Keratinocyte (primary cell): ENCODE results near the gene SLC12A5. TPM values are rescaled to one million over a fixed set of nuclear protein-coding genes. Genes with fewer than 3 reads are reported as not detected.
"Not testable (repeated sequence)": the region's sequence is repeated elsewhere in the genome, so short reads cannot be mapped to it uniquely, and the experiment has no call there.

Experiments
- DNase-seq: peaks from one replicate; pipeline ENCODE4 v3.0.0-alpha.2; 2011; ENCODE audit warnings: low read depth, missing footprints, low spot score
- FAIRE-seq: peaks from 2 replicates; lab custom pipeline; 2011; peaks lifted over from hg19 to GRCh38; lab: Jason Lieb, UNC
- H2AFZ ChIP-seq: 2 replicates; pipeline ENCODE4 v1.6.0; 2012; ENCODE audit warnings: low read length, control low read depth, inconsistent platforms; ENCODE audit not compliant: control insufficient read depth
- H3K27ac ChIP-seq: 2 replicates; pipeline ENCODE4 v1.5.1; 2011; ENCODE audit warnings: low read length; ENCODE audit not compliant: control insufficient read depth, insufficient read depth
- H3K27me3 ChIP-seq: 3 replicates; pipeline ENCODE4 v1.6.0; 2011; ENCODE audit warnings: low read length; ENCODE audit not compliant: control insufficient read depth, insufficient read depth; ENCODE audit errors: extremely low read depth
- H3K36me3 ChIP-seq, 2 experiments: 2 replicates in 1 of 2; 3 replicates in 1 of 2; pipeline ENCODE4 v1.5.1; 2011; ENCODE audit warnings: low read length in 2 of 2, mild to moderate bottlenecking in 1 of 2; ENCODE audit not compliant: control insufficient read depth in 2 of 2, insufficient read depth in 2 of 2; ENCODE audit errors: extremely low read depth in 1 of 2
- H3K4me1 ChIP-seq: 3 replicates; pipeline ENCODE4 v1.5.1; 2011; ENCODE audit warnings: low read length; ENCODE audit not compliant: control insufficient read depth, insufficient read depth; ENCODE audit errors: extremely low read depth
- H3K4me2 ChIP-seq: 3 replicates; pipeline ENCODE4 v1.6.0; 2011; ENCODE audit warnings: low read depth, low read length; ENCODE audit not compliant: control insufficient read depth, insufficient read depth; ENCODE audit errors: extremely low read depth
- H3K4me3 ChIP-seq, 3 experiments: fragments of 200-600 bp in 1 of 3; sonication (generic) in 1 of 3; 2 replicates in 2 of 3; 3 replicates in 1 of 3; pipeline ENCODE4 v1.5.1; 2011 to 2016; ENCODE audit warnings: low read length in 3 of 3, mild to moderate bottlenecking in 3 of 3, control low read depth in 2 of 3, inconsistent platforms in 1 of 3, low read depth in 1 of 3, mixed read lengths in 1 of 3, mixed run types in 1 of 3, moderate library complexity in 1 of 3; ENCODE audit not compliant: control insufficient read depth in 2 of 3, insufficient read depth in 2 of 3; ENCODE audit errors: extremely low read depth in 1 of 3
- H3K79me2 ChIP-seq: 2 replicates; pipeline ENCODE4 v1.6.0; 2012; ENCODE audit warnings: low read length; ENCODE audit not compliant: control insufficient read depth, insufficient read depth
- H3K9ac ChIP-seq: 3 replicates; pipeline ENCODE4 v1.6.0; 2011; ENCODE audit warnings: low read length; ENCODE audit not compliant: control insufficient read depth, insufficient read depth; ENCODE audit errors: extremely low read depth
- H3K9me1 ChIP-seq: 3 replicates; pipeline ENCODE4 v1.6.0; 2011; ENCODE audit warnings: low read length; ENCODE audit not compliant: control insufficient read depth, insufficient read depth; ENCODE audit errors: extremely low read depth
- H3K9me3 ChIP-seq: 2 replicates; pipeline ENCODE4 v1.5.1; 2012; ENCODE audit warnings: low read depth, low read length; ENCODE audit not compliant: control insufficient read depth
- H4K20me1 ChIP-seq: 3 replicates; pipeline ENCODE4 v1.6.0; 2011; ENCODE audit warnings: low read length; ENCODE audit not compliant: control insufficient read depth, insufficient read depth; ENCODE audit errors: extremely low read depth
- CTCF ChIP-seq, 3 experiments: IDR thresholded peaks in 1 of 3; conservative IDR thresholded peaks in 1 of 3; optimal IDR thresholded peaks in 1 of 3; 2 replicates in 2 of 3; 3 replicates in 1 of 3; pipeline versions ENCODE3 to v1.5.1; 2011; ENCODE audit warnings: low read length in 3 of 3, mild to moderate bottlenecking in 3 of 3, moderate library complexity in 2 of 3, control low read depth in 1 of 3, inconsistent platforms in 1 of 3; ENCODE audit not compliant: insufficient read depth in 2 of 3; ENCODE audit errors: extremely low read depth in 1 of 3
- EZH2 ChIP-seq: IDR thresholded peaks from one replicate; pipeline ENCODE4 v1.6.1; 2012; ENCODE audit warnings: inconsistent platforms, mild to moderate bottlenecking, low read length, moderate library complexity
- dilution Hi-C: fragments of 300-500 bp; cut with MboI; formaldehyde crosslinking; loops from one replicate; pipeline ENCODE4 v1.7.0; 2020; ENCODE audit warnings: low sequenced_read_pairs; ENCODE audit not compliant: extremely low pct_ligation_motif_present
- polyA plus RNA-seq, 5 experiments: library from polyadenylated mRNA; depleted of rRNA in 3 of 5; stranded (reverse) in 3 of 5; stranded (forward) in 1 of 5; unstranded in 1 of 5; fragments of >200 nt; gene quantifications; 1 replicate in 1 of 5; 2 replicates in 3 of 5; 3 replicates in 1 of 5; pipeline versions ENCODE4 v1.2.1 to v1.2.3, GENCODE V29; 2011 to 2012; ENCODE audit warnings: missing spikeins in 2 of 5, low read depth in 1 of 5, low replicate concordance in 1 of 5

SLC12A5 gene
- polyA plus RNA-seq, 1 donor (not counting 4 experiments of a cell fraction or from before 2014, with no cell fraction given) = not detected

DNA sequence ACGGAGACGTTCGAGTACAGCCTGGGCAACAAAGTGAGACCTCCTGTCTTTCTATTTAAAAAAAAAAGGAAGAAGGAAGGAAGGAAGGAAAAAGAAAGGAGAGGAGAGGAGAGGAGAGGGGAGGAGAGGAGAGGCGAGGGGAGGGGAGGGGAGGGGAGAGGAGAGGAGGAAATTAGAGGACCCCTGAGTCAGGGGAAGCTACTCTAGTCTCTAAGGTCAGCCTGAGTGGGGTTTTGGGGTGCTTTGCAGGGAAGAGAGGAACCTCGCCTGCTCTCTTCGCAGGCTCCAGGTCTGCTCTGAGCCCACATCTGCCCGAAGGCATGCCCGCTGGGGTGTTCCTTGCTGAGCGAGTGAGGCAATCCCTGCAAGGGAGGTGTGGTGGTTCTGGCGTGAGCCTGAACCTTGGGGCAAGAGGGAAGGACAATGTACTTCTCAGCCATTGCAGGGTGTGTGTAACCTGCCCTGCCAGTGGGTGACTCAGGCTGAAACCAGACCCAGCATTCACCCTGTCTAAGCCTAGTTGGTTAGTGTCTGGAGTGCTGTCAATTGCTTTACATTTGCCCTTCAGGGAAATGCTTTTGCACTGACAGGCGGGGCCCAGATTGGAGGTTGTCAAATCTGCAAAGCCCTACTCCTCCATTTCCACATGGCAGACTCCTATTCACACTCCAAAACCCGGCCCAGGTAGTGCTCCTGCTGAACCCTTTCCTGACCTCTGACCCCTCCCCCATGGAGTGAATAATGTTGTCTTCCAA lies 35.6 kb upstream of the SLC12A5 start:
- TF ChIP-seq CTCF (optimal IDR thresholded peaks at IDR 0.05 in 1 of 3, IDR thresholded peaks at IDR 0.05 in 1 of 3, conservative IDR thresholded peaks at IDR 0.05 in 1 of 3; ENCODE audit: extremely low read depth in 1 of 3, insufficient read depth in 2 of 3, low read length in 3 of 3) (no peak), EZH2 (no peak)
- no peaks in the 10 kb centered on the region for H3K9me3 ChIP-seq
- no peak overlapping the region for H3K9ac ChIP-seq
- peak; percentile 83 for DNase-seq
- no peaks in the 10 kb centered on the region for H3K27me3 ChIP-seq
- no peaks in the 10 kb centered on the region for H3K79me2 ChIP-seq
- FAIRE-seq = peak; percentile 97
- no peaks in the 10 kb centered on the region for H4K20me1 ChIP-seq
- peak overlapping the region; percentile 29 for H3K4me2 ChIP-seq
- no peak overlapping the region for H2AFZ ChIP-seq
- H3K36me3 ChIP-seq = no peaks in the 10 kb centered on the region
- peaks cover 22% of the 10 kb centered on the region for H3K4me1 ChIP-seq
- no peaks in the 10 kb centered on the region for H3K9me1 ChIP-seq
- no peak overlapping the region for H3K4me3 ChIP-seq
- H3K27ac ChIP-seq = peak overlapping the region; percentile 56
- dilution Hi-C loops = no loop called here

- H2AFZ ChIP-seq = peak overlapping the region; percentile 16
- DNase-seq = no peak
- no peak for TF ChIP-seq CTCF (optimal IDR thresholded peaks at IDR 0.05 in 1 of 3, IDR thresholded peaks at IDR 0.05 in 1 of 3, conservative IDR thresholded peaks at IDR 0.05 in 1 of 3; ENCODE audit: extremely low read depth in 1 of 3, insufficient read depth in 2 of 3, low read length in 3 of 3)
- no peak for TF ChIP-seq EZH2
Observed at GRCh38 chr20:45994761-45995493, 34.1 kb upstream of the SLC12A5 start.

DNA sequence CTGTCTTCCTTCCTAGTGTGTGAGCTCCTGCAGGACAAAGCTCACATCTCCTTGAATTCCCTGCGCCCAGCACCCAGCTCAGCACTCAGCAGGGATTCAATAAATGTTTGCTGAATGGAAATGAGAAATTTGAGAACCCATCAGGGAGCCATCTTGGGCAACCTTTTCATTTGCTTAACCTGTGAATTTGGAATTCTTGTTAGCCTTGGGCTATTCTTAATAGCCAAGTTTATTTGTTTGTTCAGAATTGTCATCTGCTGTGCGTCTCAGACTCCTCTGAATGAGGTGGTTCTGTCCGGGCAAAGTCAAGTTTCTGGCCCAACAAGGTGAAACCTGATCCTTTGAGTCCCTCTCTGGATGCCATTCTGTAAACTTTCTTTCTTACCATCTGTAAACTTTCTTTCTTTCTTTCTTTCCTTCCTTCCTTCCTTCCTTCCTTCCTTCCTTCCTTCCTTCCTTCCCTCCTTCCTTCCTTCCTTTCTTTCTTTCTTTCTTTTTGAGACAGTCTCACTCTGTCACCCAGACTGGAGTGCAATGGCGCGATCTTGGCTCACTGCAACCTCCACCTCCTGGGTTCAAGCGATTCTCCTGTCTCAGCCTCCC lies 33.4 kb upstream of the SLC12A5 start:
- H4K20me1 ChIP-seq, H3K4me3 ChIP-seq, FAIRE-seq, H3K9me1 ChIP-seq, dilution Hi-C loops, H3K79me2 ChIP-seq, H3K9me3 ChIP-seq, H3K27me3 ChIP-seq, H3K4me2 ChIP-seq, H3K9ac ChIP-seq, H3K36me3 ChIP-seq, H3K27ac ChIP-seq, H2AFZ ChIP-seq, DNase-seq: not testable (repeated sequence)
- peaks cover 29% of the 10 kb centered on the region for H3K4me1 ChIP-seq

More at GRCh38 chr20:45994761-45995493, 34.1 kb upstream of the SLC12A5 start:
- no peaks in the 10 kb centered on the region for H4K20me1 ChIP-seq
- dilution Hi-C loops = no loop called here
- no peaks in the 10 kb centered on the region for H3K79me2 ChIP-seq
- FAIRE-seq = no peak
- H3K27me3 ChIP-seq = no peaks in the 10 kb centered on the region
- H3K9me3 ChIP-seq = no peaks in the 10 kb centered on the region
- no peaks in the 10 kb centered on the region for H3K9me1 ChIP-seq
- H3K27ac ChIP-seq = no peak overlapping the region
- H3K36me3 ChIP-seq = no peaks in the 10 kb centered on the region
- H3K9ac ChIP-seq = no peak overlapping the region
- H3K4me3 ChIP-seq = no peak overlapping the region
- H3K4me1 ChIP-seq = peaks cover 23% of the 10 kb centered on the region
- no peak overlapping the region for H3K4me2 ChIP-seq
